GM19452 (cell line): ENCODE results near the gene FLNB.
A peak's percentile ranks its signal among the peaks of the same experiment; 100 is the strongest.
"Not testable (repeated sequence)": the region's sequence is repeated elsewhere in the genome, so short reads cannot be mapped to it uniquely, and the experiment has no call there.

Experiments
- ATAC-seq: cut with Tn5 transposase; IDR thresholded peaks from one replicate; pipeline ENCODE4 v1.9.1; 2021; ENCODE audit not compliant: unreplicated experiment

Gene FLNB

DNA sequence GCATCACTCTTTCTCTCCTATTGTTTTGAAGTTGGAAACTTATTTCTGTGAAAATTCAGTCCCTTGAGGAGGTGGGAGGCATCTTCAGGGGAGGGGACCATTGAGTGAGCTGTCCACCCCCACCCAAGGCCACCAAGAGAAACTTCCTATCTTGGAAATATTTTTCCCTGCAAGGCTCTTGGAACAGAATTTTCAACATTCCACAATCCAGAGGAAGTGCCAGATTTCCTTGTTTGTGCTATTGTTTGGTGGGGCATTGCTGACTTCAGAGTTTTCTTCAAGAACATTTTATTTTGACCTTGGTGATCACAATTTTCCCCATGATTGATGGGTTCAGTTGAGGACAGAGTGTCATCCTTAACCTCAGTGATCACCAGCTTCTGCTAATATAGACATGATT, 190.6 kb downstream of the FLNB start:
- no peak for ATAC-seq

- no peak for ATAC-seq
Measured at GRCh38 chr3:58200121-58200709, 192.0 kb downstream of the FLNB start.

- ATAC-seq = no peak
Measured at GRCh38 chr3:58200846-58201355, 192.7 kb downstream of the FLNB start.

GRCh38 chr3:58201451-58201850, 193.2 kb downstream of the FLNB start:
- not testable (repeated sequence) for ATAC-seq

GRCh38 chr3:58202917-58203360, 194.7 kb downstream of the FLNB start:
- ATAC-seq = no peak

- ATAC-seq = no peak
Measured at GRCh38 chr3:58203541-58203940, 195.3 kb downstream of the FLNB start.

DNA sequence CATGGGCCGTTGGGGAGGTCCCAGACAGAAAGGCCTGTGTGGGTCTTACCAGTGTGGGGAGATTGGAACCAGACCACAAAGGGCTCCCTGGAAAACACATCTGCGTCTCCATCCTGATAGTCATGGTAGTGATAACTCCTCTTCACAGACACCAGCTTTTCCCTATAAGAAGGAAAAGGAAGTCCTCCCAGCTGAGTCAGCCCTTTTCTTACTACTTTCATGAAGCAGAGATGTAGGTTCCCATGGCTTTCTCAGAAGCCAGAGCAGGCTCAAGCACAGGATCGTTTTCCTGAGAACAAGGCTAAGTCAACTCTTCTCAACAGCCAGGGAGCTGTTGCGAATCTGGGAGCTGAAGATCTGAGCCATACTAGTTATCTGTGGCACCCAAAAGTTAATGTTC, 196.5 kb downstream of the FLNB start:
- ATAC-seq = no peak

- no peak for ATAC-seq
Measured at GRCh38 chr3:58205981-58206380, 197.8 kb downstream of the FLNB start.

DNA sequence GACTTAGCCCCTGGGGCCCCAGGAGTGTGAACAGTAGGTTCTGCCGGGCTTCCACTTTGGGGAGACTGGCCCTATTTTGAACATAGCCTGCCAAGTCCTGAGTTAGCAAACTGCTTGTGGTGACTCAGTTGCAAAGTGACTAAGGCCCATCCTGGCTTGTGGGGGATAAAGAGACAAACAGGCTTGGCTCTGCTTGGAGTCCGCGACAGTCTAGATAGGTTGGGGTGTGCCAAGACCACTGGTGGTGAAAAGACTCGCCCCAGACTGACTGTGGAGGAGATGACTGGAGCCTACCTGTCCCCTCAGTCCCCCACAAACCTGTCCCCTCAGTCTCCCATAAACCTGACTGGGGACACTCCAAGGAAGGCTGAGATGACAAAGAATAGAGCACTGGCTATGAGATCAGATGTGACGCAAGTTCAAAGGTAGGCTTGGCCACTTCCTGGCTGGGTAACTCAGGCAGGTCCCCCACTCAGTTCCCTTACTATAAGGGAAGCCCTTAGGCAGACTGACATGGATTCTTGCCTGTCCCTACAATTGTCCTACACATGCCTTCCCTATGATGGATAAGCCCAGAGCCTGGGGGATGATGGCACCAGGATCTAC, 198.3 kb downstream of the FLNB start:
- ATAC-seq = no peak

GRCh38 chr3:58207954-58208353, 199.7 kb downstream of the FLNB start:
- ATAC-seq = no peak

DNA sequence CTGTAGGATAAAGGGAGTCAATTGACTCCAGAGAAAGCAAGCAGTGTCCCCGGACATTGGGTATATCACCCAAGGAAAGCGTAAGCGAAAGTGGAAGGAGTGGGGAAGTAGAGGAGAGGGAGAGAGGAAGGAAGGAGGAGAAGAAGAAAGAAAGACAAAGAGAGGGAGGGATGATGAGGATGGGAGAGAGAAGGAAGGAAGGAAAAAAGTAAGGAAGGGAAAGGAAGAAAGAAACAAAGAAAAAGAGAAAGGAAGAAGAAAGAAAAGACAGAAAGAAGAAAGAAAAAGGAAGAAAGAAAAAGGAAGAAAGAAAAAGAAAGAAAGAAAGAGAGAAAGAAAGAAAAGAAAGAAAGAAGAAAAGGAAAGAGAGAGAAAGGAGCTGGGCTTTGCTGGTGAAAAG, 201.7 kb downstream of the FLNB start:
- ATAC-seq = no peak

DNA sequence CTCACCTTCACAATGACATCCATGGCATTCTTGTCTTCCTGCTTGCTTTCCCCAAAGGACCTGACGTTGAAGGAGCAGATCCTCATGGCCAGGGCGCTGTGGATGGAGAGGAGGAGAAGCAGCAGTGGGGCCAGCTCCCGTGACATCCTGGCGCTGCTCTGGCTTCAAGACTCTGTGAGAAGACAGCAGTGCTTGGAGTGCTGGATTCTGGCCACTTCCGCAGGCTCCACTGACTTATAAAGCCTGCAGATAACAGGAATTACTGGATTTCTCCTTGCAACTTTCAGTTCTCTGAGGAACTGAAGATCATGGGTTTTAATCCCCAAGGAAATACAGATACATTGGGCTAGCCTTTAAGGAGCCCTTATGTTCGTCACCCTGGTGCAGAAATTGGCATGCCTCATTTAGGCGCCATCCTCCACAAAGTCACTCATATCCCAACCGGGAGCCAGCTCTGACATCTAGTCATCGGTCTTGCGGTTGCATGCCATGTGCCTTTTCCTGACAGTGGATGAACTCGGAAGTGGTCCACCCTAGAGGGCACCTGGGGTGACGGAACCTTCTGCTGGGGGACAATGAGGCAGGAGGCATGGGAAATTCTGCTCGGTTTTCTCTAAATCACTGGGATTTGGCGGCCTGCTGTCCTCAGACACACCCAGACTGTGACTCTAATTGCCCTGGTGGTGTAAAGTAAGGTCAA, 202.7 kb downstream of the FLNB start, which contains the start of gene DNASE1L3:
DNASE1L3 (minus strand) TSS at position 212 of the 700 bp plus-strand sequence; CDS start at position 146, 66 bp downstream.
- ATAC-seq = no peak

GRCh38 chr3:58214484-58215316, 206.5 kb downstream of the FLNB start:
- peak; percentile 79 for ATAC-seq

- peak; percentile 4 for ATAC-seq
Measured at GRCh38 chr3:58215317-58216025, 207.2 kb downstream of the FLNB start.

DNA sequence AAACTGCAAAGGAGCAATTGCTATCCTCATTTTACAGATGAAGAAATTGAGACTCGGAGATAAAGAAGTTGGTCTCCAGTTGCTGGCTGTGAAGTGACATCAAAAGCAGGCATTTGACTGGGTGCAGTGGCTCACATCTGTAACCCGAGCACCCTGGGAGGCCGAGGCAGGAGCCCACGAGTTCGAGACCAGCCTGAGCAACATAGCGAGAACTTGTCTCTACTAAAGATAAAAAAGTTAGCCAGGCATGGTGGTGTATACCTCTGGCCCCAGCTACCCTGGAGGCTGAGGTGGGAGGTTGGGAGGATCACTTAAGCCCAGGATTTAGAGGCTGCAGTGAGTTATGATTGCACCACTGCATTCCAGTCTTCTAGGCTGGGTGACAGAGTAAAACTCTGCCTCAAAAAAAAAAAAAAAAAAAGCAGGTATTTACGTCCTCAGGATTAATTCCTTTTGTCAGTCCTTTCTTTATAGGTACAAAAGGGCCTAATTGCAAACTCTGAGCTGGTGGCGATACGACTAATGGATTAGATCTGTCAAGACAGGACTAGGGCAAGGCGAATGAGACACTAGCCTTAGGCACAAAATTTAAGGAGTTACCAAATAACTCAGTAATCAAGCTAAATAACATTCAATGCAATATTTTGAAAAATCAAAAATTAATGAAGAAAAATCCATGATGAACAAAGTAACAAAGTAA, 208.4 kb downstream of the FLNB start:
- no peak for ATAC-seq

GRCh38 chr3:58217209-58217811, 209.1 kb downstream of the FLNB start:
- ATAC-seq = no peak

- ATAC-seq = no peak
Measured at GRCh38 chr3:58218904-58219303, 210.7 kb downstream of the FLNB start.
